ENCODE measurements around the gene KIFC1. TPM values are rescaled to one million over a fixed set of nuclear protein-coding genes. Genes with fewer than 3 reads are reported as not detected.

KIFC1 gene
- total RNA-seq, 1 experiment from 2014 or later = 123 TPM

- TF ChIP-seq EZH2 (IDR thresholded peaks at IDR 0.05; ENCODE audit: borderline replicate concordance, low read depth, low read length, poor library complexity, severe bottlenecking) = no peak
- TF ChIP-seq CTCF (conservative IDR thresholded peaks at IDR 0.05; ENCODE audit: low read depth, low read length) = no peak
- ChIA-PET CTCF (no interaction called here), POLR2A (ENCODE audit: low non-redundant PET) (no interaction called here)
- DNase-seq (ENCODE audit: low spot score) = no peak
- no TSS peak for BruUV-seq (replicated peaks)
- no peak overlapping the region for H3K27ac ChIP-seq (ENCODE audit: low read depth, low read length, poor library complexity, severe bottlenecking)
- no peaks in the 10 kb centered on the region for H3K27me3 ChIP-seq (replicated peaks; ENCODE audit: insufficient read depth, low read depth, low read length, poor library complexity)
- H3K36me3 ChIP-seq (ENCODE audit: insufficient read depth, low read length, poor library complexity, severe bottlenecking) = peaks cover 12% of the 10 kb centered on the region
- intact Hi-C loops (cut with micrococcal nuclease; ENCODE audit: unreplicated experiment) = no loop called here
- no peaks in the 10 kb centered on the region for H3K9me3 ChIP-seq (ENCODE audit: low read depth, low read length, poor library complexity, severe bottlenecking)
- H3K4me3 ChIP-seq (ENCODE audit: low read depth, low read length, poor library complexity, severe bottlenecking) = no peak overlapping the region
- peaks cover 10% of the 10 kb centered on the region for H3K4me1 ChIP-seq (ENCODE audit: insufficient read depth, low read length, poor library complexity, severe bottlenecking)
Observed at GRCh38 chr6:33458676-33459075, 67.1 kb downstream of the KIFC1 start.

GRCh38 chr6:33459226-33459625 lies 67.6 kb downstream of the KIFC1 start:
- no peak overlapping the region for H3K4me3 ChIP-seq (ENCODE audit: low read depth, low read length, poor library complexity, severe bottlenecking)
- H3K9me3 ChIP-seq (ENCODE audit: low read depth, low read length, poor library complexity, severe bottlenecking) = no peaks in the 10 kb centered on the region
- H3K27me3 ChIP-seq (replicated peaks; ENCODE audit: insufficient read depth, low read depth, low read length, poor library complexity) = no peaks in the 10 kb centered on the region
- peaks cover 7% of the 10 kb centered on the region for H3K4me1 ChIP-seq (ENCODE audit: insufficient read depth, low read length, poor library complexity, severe bottlenecking)
- BruUV-seq (replicated peaks) = no TSS peak
- DNase-seq (ENCODE audit: low spot score) = no peak
- ChIA-PET CTCF (no interaction called here), POLR2A (ENCODE audit: low non-redundant PET) (no interaction called here)
- intact Hi-C loops (cut with micrococcal nuclease; ENCODE audit: unreplicated experiment) = no loop called here
- TF ChIP-seq CTCF (conservative IDR thresholded peaks at IDR 0.05; ENCODE audit: low read depth, low read length) (no peak), EZH2 (IDR thresholded peaks at IDR 0.05; ENCODE audit: borderline replicate concordance, low read depth, low read length, poor library complexity, severe bottlenecking) (no peak)
- H3K36me3 ChIP-seq (ENCODE audit: insufficient read depth, low read length, poor library complexity, severe bottlenecking) = peaks cover 12% of the 10 kb centered on the region
- H3K27ac ChIP-seq (ENCODE audit: low read depth, low read length, poor library complexity, severe bottlenecking) = no peak overlapping the region

Small RNA genes within 50 kb of the gene (microRNA-seq; reads per million reads assigned to microRNA genes)
- not detected for gene MIR5004

Other genes with a start within 250 kb of the KIFC1 start
- 1.6 and 1.9 TPM in 2 replicates for gene COL11A2, start 199.4 kb upstream of the KIFC1 start, total RNA-seq (2021)
- gene RXRB, start 191.2 kb upstream of the KIFC1 start, total RNA-seq (2021) = 42.7 and 43.6 TPM in 2 replicates
- gene SLC39A7, start 191.0 kb upstream of the KIFC1 start, total RNA-seq (2021) = 119 and 124 TPM in 2 replicates
- 5.9 and 11.0 TPM in 2 replicates for gene HSD17B8, start 187.2 kb upstream of the KIFC1 start, total RNA-seq (2021)
- gene RING1, start 183.3 kb upstream of the KIFC1 start, total RNA-seq (2021) = 43.3 and 47.5 TPM in 2 replicates
- 58.2 and 60.8 TPM in 2 replicates for gene VPS52, start 119.9 kb upstream of the KIFC1 start, total RNA-seq (2021)
- 1,781 and 1,852 TPM in 2 replicates for gene RPS18, start 119.7 kb upstream of the KIFC1 start, total RNA-seq (2021)
- gene B3GALT4, start 114.7 kb upstream of the KIFC1 start, total RNA-seq (2021) = 4.0 TPM in 2 replicates
- 85.1 and 97.9 TPM in 2 replicates for gene WDR46, start 102.6 kb upstream of the KIFC1 start, total RNA-seq (2021)
- 70.0 and 83.4 TPM in 2 replicates for gene PFDN6, start 102.2 kb upstream of the KIFC1 start, total RNA-seq (2021)
- 48.8 and 50.4 TPM in 2 replicates for gene RGL2, start 92.9 kb upstream of the KIFC1 start, total RNA-seq (2021)
- 83.2 and 87.8 TPM in 2 replicates for gene TAPBP, start 77.7 kb upstream of the KIFC1 start, total RNA-seq (2021)
- gene ZBTB22, start 74.1 kb upstream of the KIFC1 start, total RNA-seq (2021) = 11.3 and 13.2 TPM in 2 replicates
- 87.1 and 90.1 TPM in 2 replicates for gene DAXX, start 68.9 kb upstream of the KIFC1 start, total RNA-seq (2021)
- gene PHF1, start 19.2 kb downstream of the KIFC1 start, total RNA-seq (2021) = 53.5 and 56.1 TPM in 2 replicates
- 221 and 223 TPM in 2 replicates for gene CUTA, start 26.3 kb downstream of the KIFC1 start, total RNA-seq (2021)
- 77.6 and 78.5 TPM in 2 replicates for gene SYNGAP1, start 28.2 kb downstream of the KIFC1 start, total RNA-seq (2021)
- 14.6 and 16.9 TPM in 2 replicates for gene ZBTB9, start 62.8 kb downstream of the KIFC1 start, total RNA-seq (2021)
- gene BAK1, start 188.5 kb downstream of the KIFC1 start, total RNA-seq (2021) = 26.4 and 27.1 TPM in 2 replicates
- gene ITPR3, start 229.5 kb downstream of the KIFC1 start, total RNA-seq (2021) = 27.8 and 27.9 TPM in 2 replicates